ENCODE results near the gene TMC3. TPM values are rescaled to one million over a fixed set of nuclear protein-coding genes. Genes with fewer than 3 reads are reported as not detected.
A peak's percentile ranks its signal among the peaks of the same experiment; 100 is the strongest.
"Not testable (repeated sequence)": the region's sequence is repeated elsewhere in the genome, so short reads cannot be mapped to it uniquely, and the experiment has no call there.

Gene TMC3
- total RNA-seq, 1 donor from 2014 or later: 0.52 TPM

DNA sequence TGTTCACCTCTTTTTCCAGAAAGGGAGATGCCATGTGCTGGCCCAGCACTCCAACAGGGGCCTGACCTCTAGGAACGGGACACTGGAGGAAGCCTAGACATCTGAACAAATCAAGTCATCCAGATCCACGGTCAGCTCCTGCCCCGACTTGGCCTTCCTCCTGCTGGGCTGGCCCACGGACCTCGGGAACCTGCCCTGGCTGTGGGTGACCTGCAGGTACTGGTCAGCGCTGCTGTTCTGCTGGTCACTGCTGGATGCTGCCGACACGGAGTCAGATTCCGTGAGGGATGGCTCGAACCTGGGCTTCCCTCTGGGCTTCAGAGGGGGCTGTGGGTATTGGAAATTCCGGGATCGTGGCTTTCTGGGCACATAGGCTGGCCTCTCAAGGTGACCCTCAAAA lies 41.7 kb downstream of the TMC3 start:
- TF ChIP-seq, protein P1, sequence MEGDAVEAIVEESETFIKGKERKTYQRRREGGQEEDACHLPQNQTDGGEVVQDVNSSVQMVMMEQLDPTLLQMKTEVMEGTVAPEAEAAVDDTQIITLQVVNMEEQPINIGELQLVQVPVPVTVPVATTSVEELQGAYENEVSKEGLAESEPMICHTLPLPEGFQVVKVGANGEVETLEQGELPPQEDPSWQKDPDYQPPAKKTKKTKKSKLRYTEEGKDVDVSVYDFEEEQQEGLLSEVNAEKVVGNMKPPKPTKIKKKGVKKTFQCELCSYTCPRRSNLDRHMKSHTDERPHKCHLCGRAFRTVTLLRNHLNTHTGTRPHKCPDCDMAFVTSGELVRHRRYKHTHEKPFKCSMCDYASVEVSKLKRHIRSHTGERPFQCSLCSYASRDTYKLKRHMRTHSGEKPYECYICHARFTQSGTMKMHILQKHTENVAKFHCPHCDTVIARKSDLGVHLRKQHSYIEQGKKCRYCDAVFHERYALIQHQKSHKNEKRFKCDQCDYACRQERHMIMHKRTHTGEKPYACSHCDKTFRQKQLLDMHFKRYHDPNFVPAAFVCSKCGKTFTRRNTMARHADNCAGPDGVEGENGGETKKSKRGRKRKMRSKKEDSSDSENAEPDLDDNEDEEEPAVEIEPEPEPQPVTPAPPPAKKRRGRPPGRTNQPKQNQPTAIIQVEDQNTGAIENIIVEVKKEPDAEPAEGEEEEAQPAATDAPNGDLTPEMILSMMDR (IDR thresholded peaks at IDR 0.05; ENCODE audit: insufficient read depth, low read depth, low read length): no peak
- TF ChIP-seq EZH2 (IDR thresholded peaks at IDR 0.05; ENCODE audit: insufficient read depth, low read length): no peak
- Histone ChIP-seq H2AFZ (ENCODE audit: low read depth, low read length) (no peak overlapping the region), H3K27me3 (ENCODE audit: insufficient read depth, low read length) (peaks cover 2% of the 10 kb centered on the region), H3K79me2 (ENCODE audit: insufficient read depth, low read length) (no peaks in the 10 kb centered on the region), H3K4me2 (ENCODE audit: low read length) (no peak overlapping the region), H3K9ac (ENCODE audit: low read length) (no peak overlapping the region), H3K4me3 (ENCODE audit: insufficient read depth, low read depth, low read length) (no peak overlapping the region), H3K9me3 (ENCODE audit: insufficient read depth, low read depth, low read length) (no peaks in the 10 kb centered on the region), H3K27ac (ENCODE audit: low read depth, low read length) (no peak overlapping the region), H3K4me1 (ENCODE audit: insufficient read depth, low read length) (peaks cover 8% of the 10 kb centered on the region), H3K36me3 (ENCODE audit: insufficient read depth, low read length) (no peaks in the 10 kb centered on the region), H4K20me1 (ENCODE audit: insufficient read depth, low read length) (no peaks in the 10 kb centered on the region)
- peaks cover 23% of the 10 kb centered on the region for H3K4me1 Mint-ChIP-seq (ENCODE audit: low read depth, unreplicated experiment)
- no peaks in the 10 kb centered on the region for H3K27me3 Mint-ChIP-seq (ENCODE audit: low read depth, unreplicated experiment)
- no peaks in the 10 kb centered on the region for H3K9me3 Mint-ChIP-seq (ENCODE audit: unreplicated experiment)
- FAIRE-seq: no peak
- no peaks in the 10 kb centered on the region for H3K36me3 Mint-ChIP-seq (ENCODE audit: low read depth, unreplicated experiment)
- H3K4me3 Mint-ChIP-seq (ENCODE audit: unreplicated experiment): no peak overlapping the region
- H3K27ac Mint-ChIP-seq (ENCODE audit: unreplicated experiment): no peak overlapping the region
- no peak for DNase-seq (ENCODE audit: low read depth)

DNA sequence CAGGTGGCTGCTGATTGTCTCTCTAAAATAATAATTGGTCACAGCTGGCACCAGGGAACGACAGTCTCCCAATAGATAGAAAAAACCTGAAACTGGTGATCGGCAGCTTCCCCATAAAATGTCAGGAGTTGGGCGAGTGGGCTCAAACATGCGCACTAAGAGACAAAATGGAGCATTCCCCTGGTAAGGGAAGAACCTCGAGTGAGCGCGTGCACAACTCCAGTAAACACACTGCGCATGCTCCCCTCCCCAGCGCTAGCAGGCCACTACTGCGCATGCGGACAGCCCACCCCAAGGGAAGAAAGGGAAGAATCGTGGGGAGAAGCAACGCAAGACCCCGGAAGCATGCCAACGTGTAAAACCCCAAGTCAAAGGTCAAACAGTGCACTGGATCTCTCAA lies 42.4 kb downstream of the TMC3 start:
- peaks cover 31% of the 10 kb centered on the region for H3K4me1 Mint-ChIP-seq (ENCODE audit: low read depth, unreplicated experiment)
- H3K27me3 Mint-ChIP-seq (ENCODE audit: low read depth, unreplicated experiment): no peaks in the 10 kb centered on the region
- TF ChIP-seq, protein P1 (IDR thresholded peaks at IDR 0.05; ENCODE audit: insufficient read depth, low read depth, low read length): no peak
- no peak for TF ChIP-seq EZH2 (IDR thresholded peaks at IDR 0.05; ENCODE audit: insufficient read depth, low read length)
- no peaks in the 10 kb centered on the region for H3K36me3 Mint-ChIP-seq (ENCODE audit: low read depth, unreplicated experiment)
- H3K4me3 Mint-ChIP-seq (ENCODE audit: unreplicated experiment): no peak overlapping the region
- Histone ChIP-seq H4K20me1 (ENCODE audit: insufficient read depth, low read length) (no peaks in the 10 kb centered on the region), H3K4me3 (ENCODE audit: insufficient read depth, low read depth, low read length) (no peak overlapping the region), H3K27me3 (ENCODE audit: insufficient read depth, low read length) (peaks cover 2% of the 10 kb centered on the region), H3K4me1 (ENCODE audit: insufficient read depth, low read length) (peaks cover 15% of the 10 kb centered on the region), H3K27ac (ENCODE audit: low read depth, low read length) (no peak overlapping the region), H3K4me2 (ENCODE audit: low read length) (no peak overlapping the region), H3K9ac (ENCODE audit: low read length) (no peak overlapping the region), H3K36me3 (ENCODE audit: insufficient read depth, low read length) (no peaks in the 10 kb centered on the region), H2AFZ (ENCODE audit: low read depth, low read length) (no peak overlapping the region), H3K9me3 (ENCODE audit: insufficient read depth, low read depth, low read length) (no peaks in the 10 kb centered on the region), H3K79me2 (ENCODE audit: insufficient read depth, low read length) (no peaks in the 10 kb centered on the region)
- peak overlapping the region; percentile 8 for H3K27ac Mint-ChIP-seq (ENCODE audit: unreplicated experiment)
- FAIRE-seq: no peak
- no peak for DNase-seq (ENCODE audit: low read depth)
- no peaks in the 10 kb centered on the region for H3K9me3 Mint-ChIP-seq (ENCODE audit: unreplicated experiment)

DNA sequence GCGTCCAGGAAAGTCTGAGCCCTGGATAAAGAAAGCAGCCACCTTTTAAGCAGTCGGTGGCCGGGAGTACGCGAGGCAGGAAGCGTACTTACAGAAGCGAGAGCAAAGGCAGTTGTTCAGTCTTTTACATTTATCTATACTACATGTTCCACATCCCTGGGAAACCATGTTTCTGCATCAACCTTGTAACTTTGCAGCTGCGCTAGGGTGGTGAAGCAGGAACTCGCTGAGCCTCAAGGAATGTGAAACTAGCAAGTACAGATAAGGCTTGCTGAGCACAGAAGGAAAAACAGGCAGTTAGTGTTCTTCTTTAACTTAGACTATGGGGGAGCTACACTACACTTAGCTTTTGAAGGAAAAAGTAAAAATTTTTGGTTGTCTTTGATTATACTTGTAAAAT lies 42.9 kb downstream of the TMC3 start:
- not testable (repeated sequence) for H3K27me3 Mint-ChIP-seq (ENCODE audit: low read depth, unreplicated experiment)
- H3K27ac Mint-ChIP-seq (ENCODE audit: unreplicated experiment): peak overlapping the region; percentile 8

More for the DNA sequence above, 42.9 kb downstream of the TMC3 start:
- H3K4me3 Mint-ChIP-seq (ENCODE audit: unreplicated experiment); H3K27me3 ChIP-seq (ENCODE audit: insufficient read depth, low read length); H3K9ac ChIP-seq (ENCODE audit: low read length); H4K20me1 ChIP-seq (ENCODE audit: insufficient read depth, low read length); H3K27ac ChIP-seq (ENCODE audit: low read depth, low read length); H3K9me3 Mint-ChIP-seq (ENCODE audit: unreplicated experiment); H2AFZ ChIP-seq (ENCODE audit: low read depth, low read length); H3K36me3 ChIP-seq (ENCODE audit: insufficient read depth, low read length); H3K9me3 ChIP-seq (ENCODE audit: insufficient read depth, low read depth, low read length); H3K36me3 Mint-ChIP-seq (ENCODE audit: low read depth, unreplicated experiment); H3K4me2 ChIP-seq (ENCODE audit: low read length); H3K79me2 ChIP-seq (ENCODE audit: insufficient read depth, low read length); H3K4me3 ChIP-seq (ENCODE audit: insufficient read depth, low read depth, low read length); FAIRE-seq: not testable (repeated sequence)
- peaks cover 34% of the 10 kb centered on the region for H3K4me1 Mint-ChIP-seq (ENCODE audit: low read depth, unreplicated experiment)
- DNase-seq (ENCODE audit: low read depth): peak; percentile 44
- H3K4me1 ChIP-seq (ENCODE audit: insufficient read depth, low read length): peaks cover 20% of the 10 kb centered on the region
